GM20000 (cell line): Measurements from ENCODE around the gene LASP1.

Experiments
- DNase-seq: peaks from one replicate; pipeline ENCODE4 v3.0.0; 2012; ENCODE audit warnings: low spot score
- TF ChIP-seq, protein P1 (sequence below): IDR thresholded peaks from 2 replicates; pipeline ENCODE4 v1.5.1; 2012; ENCODE audit warnings: mild to moderate bottlenecking, control low read depth; ENCODE audit errors: extremely low read depth, missing control alignments

LASP1 gene

DNA sequence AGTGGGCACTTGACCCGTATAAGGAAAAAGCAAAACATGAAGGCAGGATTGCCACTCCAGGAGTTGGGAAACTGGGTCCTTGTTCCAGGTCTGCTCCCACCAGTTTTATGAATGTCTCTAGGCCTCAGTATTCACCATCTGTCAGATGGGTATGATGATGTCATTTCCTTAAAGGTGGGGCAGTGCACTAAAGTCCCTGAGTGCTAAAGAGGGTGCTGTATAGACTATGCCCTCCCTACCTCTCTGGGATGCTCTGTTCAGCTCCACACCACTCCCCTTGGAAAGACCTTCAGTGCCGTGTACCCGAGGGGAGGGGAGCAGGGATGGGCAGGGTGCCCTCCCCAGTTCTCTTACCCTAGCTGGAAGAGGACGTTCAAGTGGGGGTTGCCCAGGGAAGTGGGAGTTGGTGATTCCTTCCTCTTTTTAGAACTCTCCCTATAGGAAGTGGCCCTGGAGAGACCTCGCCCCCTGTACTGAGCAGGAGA, 2.2 kb downstream of the LASP1 start:
- no peak for DNase-seq
- TF ChIP-seq, protein P1, sequence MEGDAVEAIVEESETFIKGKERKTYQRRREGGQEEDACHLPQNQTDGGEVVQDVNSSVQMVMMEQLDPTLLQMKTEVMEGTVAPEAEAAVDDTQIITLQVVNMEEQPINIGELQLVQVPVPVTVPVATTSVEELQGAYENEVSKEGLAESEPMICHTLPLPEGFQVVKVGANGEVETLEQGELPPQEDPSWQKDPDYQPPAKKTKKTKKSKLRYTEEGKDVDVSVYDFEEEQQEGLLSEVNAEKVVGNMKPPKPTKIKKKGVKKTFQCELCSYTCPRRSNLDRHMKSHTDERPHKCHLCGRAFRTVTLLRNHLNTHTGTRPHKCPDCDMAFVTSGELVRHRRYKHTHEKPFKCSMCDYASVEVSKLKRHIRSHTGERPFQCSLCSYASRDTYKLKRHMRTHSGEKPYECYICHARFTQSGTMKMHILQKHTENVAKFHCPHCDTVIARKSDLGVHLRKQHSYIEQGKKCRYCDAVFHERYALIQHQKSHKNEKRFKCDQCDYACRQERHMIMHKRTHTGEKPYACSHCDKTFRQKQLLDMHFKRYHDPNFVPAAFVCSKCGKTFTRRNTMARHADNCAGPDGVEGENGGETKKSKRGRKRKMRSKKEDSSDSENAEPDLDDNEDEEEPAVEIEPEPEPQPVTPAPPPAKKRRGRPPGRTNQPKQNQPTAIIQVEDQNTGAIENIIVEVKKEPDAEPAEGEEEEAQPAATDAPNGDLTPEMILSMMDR: no peak

DNA sequence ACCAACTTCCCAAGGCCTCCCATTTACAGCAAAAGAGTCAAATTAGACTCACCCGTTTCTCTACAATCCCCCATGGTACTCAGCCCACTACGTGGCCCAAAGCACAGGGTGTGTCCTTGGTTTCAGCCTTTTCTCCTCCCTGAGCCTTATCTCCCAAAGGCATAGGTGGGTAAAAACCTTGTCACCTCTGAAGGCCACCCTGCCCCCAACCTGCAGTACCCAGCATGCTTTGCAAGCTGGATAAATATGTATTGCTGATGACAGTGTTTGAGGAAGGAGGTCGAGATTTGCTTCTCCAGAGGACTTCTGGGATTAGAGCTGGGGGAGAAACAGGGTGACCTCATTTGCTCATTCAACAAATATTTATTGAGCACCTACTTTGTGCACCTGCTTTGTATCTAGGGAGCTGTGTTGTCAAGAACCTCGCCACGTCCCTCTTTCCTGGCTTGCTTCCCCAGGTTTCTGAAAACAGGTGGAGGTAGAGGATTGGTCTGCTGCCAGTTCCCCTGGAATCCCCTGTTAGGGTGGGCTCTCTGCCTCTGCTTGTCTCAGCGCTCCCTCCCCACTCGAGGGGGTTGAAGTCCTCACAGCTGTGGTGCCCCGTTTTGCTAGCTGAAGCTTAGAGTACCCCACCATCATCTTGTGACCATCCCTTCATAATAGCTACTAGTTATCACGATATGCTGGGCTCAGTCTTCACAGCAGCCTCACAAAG, 3.0 kb downstream of the LASP1 start:
- DNase-seq: no peak
- TF ChIP-seq, protein P1: no peak

DNA sequence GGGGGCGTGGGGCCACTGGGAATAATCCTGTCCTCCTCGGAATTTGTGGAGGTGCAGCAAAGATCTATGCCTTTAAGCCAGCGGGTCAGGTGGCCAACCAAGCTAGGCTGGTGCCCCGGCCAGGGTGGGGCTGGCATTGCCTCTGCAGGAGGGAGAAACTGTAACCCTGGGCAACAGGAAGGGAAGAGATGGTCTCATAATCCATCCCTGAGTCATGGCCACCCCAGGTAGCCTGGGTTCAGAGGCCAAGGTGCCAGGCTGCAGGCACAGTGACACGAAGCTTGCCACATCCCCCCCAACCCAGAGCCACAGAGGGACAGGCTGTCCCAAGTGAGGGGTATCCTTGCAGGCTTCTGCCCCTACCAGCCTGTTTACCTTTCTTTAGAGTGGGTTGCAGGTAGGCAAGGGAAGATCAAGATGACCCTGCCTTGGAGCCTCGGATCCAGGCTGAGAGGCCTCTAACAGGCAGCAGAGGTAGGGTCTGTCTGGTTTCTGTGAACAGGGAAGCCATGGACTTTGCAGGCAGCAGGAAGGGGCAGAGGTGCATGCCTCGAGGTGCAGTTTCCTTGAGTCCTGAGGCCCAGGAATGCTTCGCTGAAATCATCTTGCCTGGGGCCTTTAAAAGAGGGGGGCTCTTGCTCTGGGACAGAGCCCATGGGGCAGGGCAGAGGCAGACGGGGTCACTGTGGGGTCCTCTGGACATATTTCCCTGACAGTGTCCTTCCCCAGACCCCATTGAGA, 4.0 kb downstream of the LASP1 start:
- TF ChIP-seq, protein P1: no peak
- DNase-seq: no peak

DNA sequence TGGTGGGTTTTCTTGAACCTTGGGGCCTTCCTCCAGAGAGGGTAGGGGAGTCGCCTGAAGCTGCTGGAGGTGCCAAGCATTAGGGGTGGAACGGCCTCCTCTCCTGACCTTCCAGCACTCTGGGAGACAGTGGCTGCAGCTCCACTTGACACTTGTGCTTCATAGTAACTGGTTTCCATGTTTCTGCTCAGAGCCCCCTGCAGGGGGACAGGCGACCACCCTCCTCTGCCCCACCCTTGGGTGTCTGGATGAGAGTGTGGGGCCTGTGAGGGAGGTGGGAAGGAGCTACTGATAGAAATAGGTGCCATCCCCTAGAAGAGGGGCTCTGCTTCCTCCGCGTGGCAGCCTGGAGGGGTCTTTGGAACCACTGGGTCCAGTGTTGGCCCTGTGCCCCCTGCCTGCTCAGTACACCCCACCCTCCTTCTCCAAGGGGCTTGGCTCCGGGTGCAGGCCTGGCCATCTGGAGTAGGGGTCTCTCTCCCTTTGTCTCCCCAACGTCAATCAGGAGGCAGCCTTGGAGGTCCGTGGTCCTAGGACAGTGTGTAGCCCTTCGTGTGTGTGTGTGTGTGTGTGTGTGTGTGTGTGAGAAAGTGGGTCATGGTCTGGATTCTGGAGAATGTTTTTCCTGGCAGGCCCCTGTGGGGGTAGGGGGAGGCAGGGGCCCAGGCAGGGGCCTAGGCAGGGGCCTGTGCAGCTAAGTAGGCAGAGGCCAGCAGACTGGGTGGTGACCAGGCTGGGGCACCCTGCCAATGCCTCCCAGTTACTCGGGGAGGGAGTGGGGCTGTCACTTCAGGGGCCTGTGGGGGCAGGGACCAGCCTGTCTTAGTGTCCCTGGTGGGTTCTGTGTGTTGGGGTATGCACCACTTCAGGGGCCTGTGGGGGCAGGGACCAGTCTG, 4.9 kb downstream of the LASP1 start:
- TF ChIP-seq, protein P1: no peak
- DNase-seq: no peak

DNA sequence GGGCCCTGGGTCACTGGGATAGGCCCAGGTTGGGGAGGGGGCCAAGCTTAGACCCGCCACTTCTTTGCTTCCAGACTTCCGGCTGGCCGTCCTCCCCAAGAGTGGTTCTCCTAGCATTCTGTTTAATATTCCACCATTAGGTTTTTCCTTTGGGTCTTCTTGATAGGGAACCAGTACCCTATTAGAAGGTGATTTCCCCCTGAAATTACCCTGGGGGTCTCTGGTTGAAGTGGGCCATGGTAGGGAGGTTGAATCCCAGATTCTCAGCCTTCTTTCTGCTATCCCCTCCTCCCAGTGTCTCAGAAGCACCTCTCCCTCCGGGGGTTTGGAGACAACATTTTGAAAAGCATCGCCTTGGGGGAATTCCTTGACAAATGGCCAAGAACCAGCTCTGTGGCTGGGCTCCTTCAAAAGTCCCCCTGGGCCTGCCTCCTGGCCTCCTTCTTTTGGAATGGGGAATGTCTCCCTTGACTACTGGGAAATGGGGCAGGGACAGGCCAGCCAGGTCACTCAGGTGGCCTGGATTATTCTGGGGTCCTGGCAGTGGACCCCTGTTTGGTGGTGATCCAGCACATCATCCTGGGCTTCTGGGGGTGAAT, 5.7 kb downstream of the LASP1 start:
- DNase-seq: no peak
- TF ChIP-seq, protein P1: no peak

DNA sequence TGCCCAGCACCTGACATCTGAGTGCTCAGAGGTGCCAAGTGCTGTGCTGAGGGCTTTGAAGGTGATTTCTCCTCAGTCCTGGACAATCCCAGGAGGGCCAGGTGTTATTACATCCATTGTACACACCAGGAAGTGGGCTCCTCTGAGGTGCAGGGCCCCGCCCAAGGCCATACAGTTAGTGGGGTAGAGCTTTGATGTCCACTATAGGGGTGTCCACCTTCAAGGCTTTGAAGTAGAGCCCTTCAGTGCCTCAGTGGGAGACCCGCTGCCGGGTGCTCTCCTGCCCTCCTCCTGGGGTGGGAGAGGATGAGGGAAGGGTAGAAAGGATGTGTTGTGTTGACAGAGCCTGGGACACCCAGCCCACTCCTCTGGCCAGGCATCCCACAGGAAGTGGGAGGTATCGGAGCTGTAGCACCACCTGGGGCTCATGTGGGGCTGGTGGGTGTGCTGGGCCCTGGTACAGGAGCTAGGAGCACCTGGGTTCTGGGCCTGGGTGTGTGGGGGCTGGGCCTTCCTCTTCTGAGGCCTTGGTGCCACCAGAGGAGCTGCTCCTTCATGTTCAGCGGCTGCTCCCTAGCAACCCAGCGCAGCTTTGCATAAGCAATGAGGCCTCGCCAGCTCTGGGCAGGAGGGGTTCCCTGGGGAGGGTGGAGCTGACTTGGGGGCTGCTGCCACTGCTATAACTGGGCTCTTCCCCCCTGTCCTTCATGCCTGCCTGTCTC, 7.4 kb downstream of the LASP1 start:
- no peak for DNase-seq
- TF ChIP-seq, protein P1: no peak
